LHCN-M2 (cell line): ENCODE data around the gene OR2W3. TPM values are rescaled to one million over a fixed set of nuclear protein-coding genes. Genes with fewer than 3 reads are reported as not detected.
"Not testable (repeated sequence)": the region's sequence is repeated elsewhere in the genome, so short reads cannot be mapped to it uniquely, and the experiment has no call there.

Source experiments
- DNase-seq: peaks from one replicate; pipeline ENCODE4 v3.0.0-alpha.2; 2012; ENCODE audit warnings: low read depth
- total RNA-seq: library from RNA; depleted of rRNA; stranded (reverse); fragments of >200 nt; gene quantifications from 2 replicates; pipeline ENCODE4 v1.2.3, GENCODE V29; 2014; rRNA removed

Gene OR2W3
- total RNA-seq, 1 experiment from 2014 or later: not detected

- no peak for DNase-seq
Observed at GRCh38 chr1:247914941-247915662, 19.7 kb downstream of the OR2W3 start.

- no peak for DNase-seq
Observed at GRCh38 chr1:247919952-247920351, 24.6 kb downstream of the OR2W3 start, which contains the start of gene OR2T8. Gene OR2T8, plus strand, starts transcription at chr1:247920252. Its CDS starts 766 bp downstream, at chr1:247921018.

DNA sequence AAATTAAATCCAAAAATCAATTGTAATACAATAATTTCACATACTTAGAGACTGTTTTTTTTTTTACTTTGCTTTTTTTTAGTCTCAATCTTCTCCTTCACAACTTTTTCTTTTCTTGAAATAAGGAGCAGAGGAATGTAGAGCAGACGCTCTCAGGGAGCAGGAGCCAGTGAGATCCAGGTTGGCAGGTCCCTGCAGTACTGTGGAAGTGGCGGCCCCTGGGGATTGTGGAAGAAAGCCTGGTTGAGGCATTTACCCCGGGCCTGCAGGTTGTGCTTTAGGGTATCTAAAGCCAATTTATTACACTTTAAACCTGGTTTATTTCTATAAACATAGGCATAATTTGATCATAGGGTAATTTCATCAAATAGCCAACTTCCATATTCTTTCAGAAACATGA, 28.6 kb downstream of the OR2W3 start:
- DNase-seq: no peak

DNA sequence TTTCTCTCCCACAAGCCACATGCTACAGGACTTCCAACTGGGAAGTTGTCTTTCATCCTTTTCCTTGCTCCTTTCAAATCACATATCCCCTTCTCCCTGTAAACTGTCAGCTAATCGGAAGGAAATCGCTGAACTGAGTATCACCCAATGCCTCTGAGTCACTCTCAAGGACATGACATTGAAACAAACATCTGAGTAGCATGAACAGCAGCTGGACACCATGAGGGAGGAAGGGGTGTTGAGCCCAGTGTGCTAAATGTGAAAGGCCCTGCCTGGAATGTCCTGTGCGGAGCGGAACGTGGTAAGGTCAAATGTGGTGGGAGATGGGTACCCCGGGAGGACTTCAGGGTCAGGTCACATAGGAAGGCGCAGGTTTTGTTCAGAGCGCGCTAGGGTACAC, 29.5 kb downstream of the OR2W3 start, which contains the start of gene OR2AJ1:
OR2AJ1 (plus strand) TSS at position 22 of the 400 bp plus-strand sequence. CDS start 8,880 bp downstream, outside the sequence.
- DNase-seq: no peak

DNA sequence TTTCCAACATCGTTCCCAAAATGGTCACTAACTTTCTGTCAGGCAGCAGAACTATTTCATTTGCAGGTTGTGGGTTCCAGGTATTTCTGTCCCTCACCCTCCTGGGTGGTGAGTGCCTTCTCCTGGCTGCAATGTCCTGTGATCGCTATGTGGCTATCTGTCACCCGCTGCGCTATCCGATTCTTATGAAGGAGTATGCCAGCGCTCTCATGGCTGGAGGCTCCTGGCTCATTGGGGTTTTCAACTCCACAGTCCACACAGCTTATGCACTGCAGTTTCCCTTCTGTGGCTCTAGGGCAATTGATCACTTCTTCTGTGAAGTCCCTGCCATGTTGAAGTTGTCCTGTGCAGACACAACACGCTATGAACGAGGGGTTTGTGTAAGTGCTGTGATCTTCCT, 38.6 kb downstream of the OR2W3 start:
- no peak for DNase-seq

GRCh38 chr1:247935781-247936180, 40.4 kb downstream of the OR2W3 start:
- no peak for DNase-seq

GRCh38 chr1:247936415-247936814, 41.0 kb downstream of the OR2W3 start:
- DNase-seq: no peak

DNA sequence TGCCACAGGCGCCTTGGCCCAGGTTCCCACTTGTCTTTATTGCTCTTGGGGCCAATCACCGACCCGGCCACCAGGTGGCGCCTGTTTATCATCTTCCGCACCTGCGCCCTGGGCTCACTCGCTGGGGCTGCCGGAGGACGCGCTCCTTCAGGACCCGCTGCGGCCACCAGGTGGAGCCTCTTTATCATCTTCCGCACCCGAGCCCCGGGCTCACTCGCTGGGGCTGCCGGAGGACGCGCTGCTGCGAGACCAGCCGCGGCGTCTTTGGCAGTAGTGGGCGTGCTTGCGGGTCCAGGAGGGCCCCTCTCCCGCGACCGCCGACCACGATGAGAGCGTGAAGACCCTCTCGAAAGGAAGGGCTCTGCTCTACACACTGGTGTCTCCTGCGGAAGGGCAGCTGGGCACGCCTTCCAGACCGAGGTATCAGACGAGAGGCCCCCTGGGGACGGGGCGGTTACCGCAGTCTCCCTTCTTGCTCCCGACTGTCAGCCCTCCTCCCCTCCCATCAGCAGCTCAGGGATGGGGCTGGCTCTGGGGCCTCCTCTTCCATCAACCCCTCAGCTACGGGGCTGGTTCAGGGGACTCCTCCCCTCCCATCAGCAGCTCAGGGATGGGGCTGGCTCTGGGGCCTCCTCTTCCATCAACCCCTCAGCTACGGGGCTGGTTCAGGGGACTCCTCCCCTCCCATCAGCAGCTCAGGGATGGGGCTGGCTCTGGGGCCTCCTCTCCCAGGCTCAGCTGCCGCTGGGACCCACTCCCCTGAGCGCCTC, 41.8 kb downstream of the OR2W3 start:
- DNase-seq: not testable (repeated sequence)

DNA sequence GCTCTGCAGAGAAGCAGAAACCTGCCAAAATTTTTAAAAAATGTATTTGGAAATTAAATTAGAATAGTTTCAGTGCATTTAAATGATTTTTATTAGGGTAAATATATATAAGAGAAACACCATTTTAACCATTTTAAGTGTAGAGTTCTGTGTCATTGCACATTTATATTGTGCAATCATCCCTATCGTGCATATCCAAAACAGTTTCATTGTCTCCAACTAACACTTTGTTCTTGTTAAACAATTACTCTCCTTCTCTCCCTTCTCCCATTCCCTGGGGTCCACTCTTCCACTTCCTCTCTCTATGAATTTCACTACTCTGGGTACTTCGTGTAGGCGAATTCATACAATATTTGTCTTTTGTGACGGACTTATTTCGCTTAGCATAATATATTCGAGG, 47.2 kb downstream of the OR2W3 start:
- no peak for DNase-seq

Other genes with a start within 250 kb of the OR2W3 start
- not detected in 2 replicates for gene OR13G1, start 215.8 kb upstream of the OR2W3 start, total RNA-seq
- gene OR6F1, start 178.9 kb upstream of the OR2W3 start, total RNA-seq: not detected in 2 replicates
- not detected in 2 replicates for gene OR14K1, start 157.0 kb upstream of the OR2W3 start, total RNA-seq
- gene OR14A2, start 147.4 kb upstream of the OR2W3 start, total RNA-seq: not detected in 2 replicates
- not detected in 2 replicates for gene OR1C1, start 135.0 kb upstream of the OR2W3 start, total RNA-seq
- gene OR14A16, start 71.5 kb upstream of the OR2W3 start, total RNA-seq: not detected in 2 replicates
- gene OR11L1, start 53.7 kb upstream of the OR2W3 start, total RNA-seq: not detected in 2 replicates
- not detected in 2 replicates for gene TRIM58, start 38.4 kb upstream of the OR2W3 start, total RNA-seq
- gene OR2T8, start 24.7 kb downstream of the OR2W3 start, total RNA-seq: not detected in 2 replicates
- not detected in 2 replicates for gene OR2AJ1, start 29.3 kb downstream of the OR2W3 start, total RNA-seq
- gene OR2L8, start 53.3 kb downstream of the OR2W3 start, total RNA-seq: not detected in 2 replicates
- gene OR2AK2, start 69.6 kb downstream of the OR2W3 start, total RNA-seq: not detected in 2 replicates
- gene OR2L5, start 118.1 kb downstream of the OR2W3 start, total RNA-seq: not detected in 2 replicates
- not detected in 2 replicates for gene OR2L2, start 134.5 kb downstream of the OR2W3 start, total RNA-seq
- gene OR2L3, start 151.2 kb downstream of the OR2W3 start, total RNA-seq: not detected in 2 replicates
- gene OR2L13, start 199.6 kb downstream of the OR2W3 start, total RNA-seq: not detected in 2 replicates
- not detected in 2 replicates for gene OR2M5, start 249.6 kb downstream of the OR2W3 start, total RNA-seq